BE2C (cell line): Measurements from ENCODE around the gene RTL5. TPM values are rescaled to one million over a fixed set of nuclear protein-coding genes. Genes with fewer than 3 reads are reported as not detected.
"Not testable (repeated sequence)": the region's sequence is repeated elsewhere in the genome, so short reads cannot be mapped to it uniquely, and the experiment has no call there.

ENCODE experiments used
- DNase-seq: peaks from one replicate; pipeline ENCODE4 v3.0.0-alpha.2; 2020
- H3K27me3 ChIP-seq: fragments of 250-450 bp; sonication (Bioruptor Pico); 2 replicates; pipeline ENCODE4 v1.5.1; 2020; ENCODE audit warnings: mild to moderate bottlenecking
- H3K36me3 ChIP-seq: fragments of 250-450 bp; sonication (Bioruptor Pico); 2 replicates; pipeline ENCODE4 v1.5.1; 2020; ENCODE audit warnings: mild to moderate bottlenecking
- H3K4me1 ChIP-seq: fragments of 250-450 bp; sonication (Bioruptor Pico); 2 replicates; pipeline ENCODE4 v1.5.1; 2020
- H3K4me3 ChIP-seq: 2 replicates; pipeline ENCODE4 v1.5.1; 2011; ENCODE audit warnings: low read depth, low read length
- H3K9me3 ChIP-seq: fragments of 250-450 bp; sonication (Bioruptor Pico); 2 replicates; pipeline ENCODE4 v1.5.1; 2020
- polyA plus RNA-seq: library from polyadenylated mRNA; unstranded; fragments of >200 nt; gene quantifications from one replicate; pipeline ENCODE4 v1.2.1, GENCODE V29; 2012; ENCODE audit warnings: low read depth, missing spikeins; ENCODE audit not compliant: insufficient read length, insufficient read depth
- TF ChIP-seq, protein P1 (sequence below): IDR thresholded peaks from 2 replicates; pipeline ENCODE4 v1.5.1; 2012; ENCODE audit warnings: mild to moderate bottlenecking, low read depth, low read length

RTL5 gene
- polyA plus RNA-seq: 64.3 TPM

DNA sequence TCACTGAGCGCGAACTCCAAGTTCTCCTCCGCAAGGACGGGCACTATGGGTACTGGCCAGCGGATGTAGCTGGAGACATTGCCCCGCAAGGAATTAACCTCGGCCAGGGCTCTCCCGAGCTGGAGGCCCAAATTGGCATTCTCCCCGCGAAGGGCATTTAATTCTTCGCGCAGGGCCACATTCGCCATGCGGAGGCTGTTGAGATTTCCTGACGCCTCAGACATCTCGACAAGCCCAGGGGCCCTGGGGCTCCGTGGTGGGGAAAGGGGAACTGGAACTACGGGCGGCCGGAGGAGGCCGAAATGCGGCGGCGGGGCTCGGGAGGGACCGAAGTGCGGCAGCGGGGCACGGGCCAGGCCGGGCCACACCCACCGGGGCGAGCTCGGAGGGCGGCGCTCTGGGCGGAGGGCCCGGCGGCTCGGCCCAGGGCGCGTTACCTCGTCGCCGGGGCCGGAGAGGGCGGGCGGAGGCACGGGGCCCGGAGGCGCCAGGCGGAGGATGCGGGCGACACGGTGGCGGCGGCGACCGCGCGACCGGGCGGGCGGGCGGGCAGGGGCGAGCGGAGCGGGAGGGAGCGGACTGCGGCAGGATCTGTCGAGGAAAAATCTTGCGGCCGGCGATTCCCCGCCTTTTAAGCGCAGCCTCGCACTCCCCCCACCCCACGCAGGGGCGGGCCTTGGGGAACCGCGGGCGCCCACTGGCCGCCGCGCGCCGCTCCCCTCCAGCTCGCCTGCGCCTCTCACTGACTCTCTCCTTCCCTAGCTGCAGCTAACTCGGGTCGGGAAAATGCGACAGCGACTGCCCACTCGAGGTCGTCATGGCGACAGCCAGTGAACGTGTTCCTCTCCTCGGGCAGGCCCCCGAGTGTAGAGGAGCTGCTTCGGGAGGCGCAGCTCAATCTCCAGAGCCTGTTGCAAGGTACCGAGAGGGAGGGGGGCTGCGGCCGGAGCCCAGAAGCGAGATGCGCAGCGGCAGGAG is at the start of gene RTL5:
Gene RTL5 (minus strand): TSS at position 599 of the 978 bp plus-strand sequence.
- peaks cover 50% of the 10 kb centered on the region for H3K36me3 ChIP-seq
- peaks cover 18% of the 10 kb centered on the region for H3K4me1 ChIP-seq
- H3K9me3 ChIP-seq: no peaks in the 10 kb centered on the region
- TF ChIP-seq, protein P1, sequence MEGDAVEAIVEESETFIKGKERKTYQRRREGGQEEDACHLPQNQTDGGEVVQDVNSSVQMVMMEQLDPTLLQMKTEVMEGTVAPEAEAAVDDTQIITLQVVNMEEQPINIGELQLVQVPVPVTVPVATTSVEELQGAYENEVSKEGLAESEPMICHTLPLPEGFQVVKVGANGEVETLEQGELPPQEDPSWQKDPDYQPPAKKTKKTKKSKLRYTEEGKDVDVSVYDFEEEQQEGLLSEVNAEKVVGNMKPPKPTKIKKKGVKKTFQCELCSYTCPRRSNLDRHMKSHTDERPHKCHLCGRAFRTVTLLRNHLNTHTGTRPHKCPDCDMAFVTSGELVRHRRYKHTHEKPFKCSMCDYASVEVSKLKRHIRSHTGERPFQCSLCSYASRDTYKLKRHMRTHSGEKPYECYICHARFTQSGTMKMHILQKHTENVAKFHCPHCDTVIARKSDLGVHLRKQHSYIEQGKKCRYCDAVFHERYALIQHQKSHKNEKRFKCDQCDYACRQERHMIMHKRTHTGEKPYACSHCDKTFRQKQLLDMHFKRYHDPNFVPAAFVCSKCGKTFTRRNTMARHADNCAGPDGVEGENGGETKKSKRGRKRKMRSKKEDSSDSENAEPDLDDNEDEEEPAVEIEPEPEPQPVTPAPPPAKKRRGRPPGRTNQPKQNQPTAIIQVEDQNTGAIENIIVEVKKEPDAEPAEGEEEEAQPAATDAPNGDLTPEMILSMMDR: no peak
- DNase-seq: peak; percentile 90
- peak within 1 kb of the TSS; percentile 74 for H3K4me3 ChIP-seq
- H3K27me3 ChIP-seq: no peaks in the 10 kb centered on the region

GRCh38 chrX:72180539-72180938 is 48.8 kb upstream of the RTL5 start:
- no peaks in the 10 kb centered on the region for H3K27me3 ChIP-seq
- H3K9me3 ChIP-seq: no peaks in the 10 kb centered on the region
- peak overlapping the region; percentile 96 for H3K4me3 ChIP-seq
- no peaks in the 10 kb centered on the region for H3K4me1 ChIP-seq
- DNase-seq: no peak
- TF ChIP-seq, protein P1: no peak
- H3K36me3 ChIP-seq: no peaks in the 10 kb centered on the region

GRCh38 chrX:72176981-72177380 is 45.3 kb upstream of the RTL5 start:
- no peak for DNase-seq
- Histone ChIP-seq H3K36me3 (no peaks in the 10 kb centered on the region), H3K4me3 (no peak overlapping the region), H3K4me1 (no peaks in the 10 kb centered on the region), H3K9me3 (no peaks in the 10 kb centered on the region), H3K27me3 (no peaks in the 10 kb centered on the region)
- TF ChIP-seq, protein P1: no peak

- not testable (repeated sequence) for H3K9me3 ChIP-seq, H3K4me1 ChIP-seq, H3K27me3 ChIP-seq, DNase-seq, H3K36me3 ChIP-seq, H3K4me3 ChIP-seq
Measured at GRCh38 chrX:72176289-72176688, 44.6 kb upstream of the RTL5 start.

GRCh38 chrX:72169008-72169728 is 37.5 kb upstream of the RTL5 start:
- H3K27me3 ChIP-seq: no peaks in the 10 kb centered on the region
- no peaks in the 10 kb centered on the region for H3K9me3 ChIP-seq
- H3K4me1 ChIP-seq: no peaks in the 10 kb centered on the region
- TF ChIP-seq, protein P1: no peak
- no peak overlapping the region for H3K4me3 ChIP-seq
- DNase-seq: no peak
- no peaks in the 10 kb centered on the region for H3K36me3 ChIP-seq

- TF ChIP-seq, protein P1: no peak
- DNase-seq: no peak
- Histone ChIP-seq H3K9me3 (no peaks in the 10 kb centered on the region), H3K36me3 (no peaks in the 10 kb centered on the region), H3K27me3 (no peaks in the 10 kb centered on the region), H3K4me3 (no peak overlapping the region), H3K4me1 (no peaks in the 10 kb centered on the region)
Measured at GRCh38 chrX:72165551-72165950, 33.8 kb upstream of the RTL5 start.
